ENCODE data around the gene BCAS3.

GRCh38 chr17:61221181-61221580 is 543.5 kb downstream of the BCAS3 start:
- no peak for TF ChIP-seq CTCF (IDR thresholded peaks at IDR 0.05; ENCODE audit: low read depth, low read length, poor library complexity, severe bottlenecking)
- no peak for TF ChIP-seq EZH2phosphoT487 (IDR thresholded peaks at IDR 0.05; ENCODE audit: borderline replicate concordance, low read length)

Data from DOHH2 (cell line).